ENCODE measurements around the gene CFTR. TPM values are rescaled to one million over a fixed set of nuclear protein-coding genes. Genes with fewer than 3 reads are reported as not detected.

CFTR gene
- total RNA-seq, 1 experiment from 2014 or later: not detected

GRCh38 chr7:117548035-117548434 is 68.2 kb downstream of the CFTR start:
- no peaks in the 10 kb centered on the region for H3K79me2 ChIP-seq (ENCODE audit: insufficient read depth, low read length)
- H3K36me3 ChIP-seq (ENCODE audit: control insufficient read depth in 1 of 2, insufficient read depth in 2 of 2, low read length in 2 of 2): no peaks in the 10 kb centered on the region
- H3K4me3 ChIP-seq (replicated peaks in 1 of 2; ENCODE audit: low read depth in 1 of 2, low read length in 2 of 2): no peak overlapping the region
- intact Hi-C loops (cut with micrococcal nuclease): no loop called here
- RAD21 ChIA-PET (ENCODE audit: low non-redundant PET in 1 of 2, low total read pairs in 2 of 2, uncharacterized antibody in 2 of 2, unreplicated experiment in 2 of 2): no interaction called here
- H3K9me3 ChIP-seq (ENCODE audit: control insufficient read depth in 1 of 2, insufficient read depth in 1 of 2, low read depth in 1 of 2, low read length in 2 of 2): no peaks in the 10 kb centered on the region
- H2AFZ ChIP-seq (ENCODE audit: low read depth, low read length, poor library complexity, severe bottlenecking): no peak overlapping the region
- no peaks in the 10 kb centered on the region for H4K20me1 ChIP-seq (ENCODE audit: insufficient read depth)
- no peak overlapping the region for H3K27ac ChIP-seq (ENCODE audit: low read depth, low read length)
- CTCF ChIA-PET: no interaction called here
- H3K4me1 ChIP-seq (ENCODE audit: control insufficient read depth in 1 of 2, insufficient read depth in 2 of 2, low read length in 2 of 2): no peaks in the 10 kb centered on the region
- no peak overlapping the region for H3K9ac ChIP-seq (ENCODE audit: low read length)
- POLR2A ChIA-PET: interaction anchor here (0.7 kb wide), 1 partner anchor 9 kb away, joined by 3 read pairs; no protein-coding TSS in a partner anchor
- BruUV-seq (replicated peaks): no TSS peak
- no peak overlapping the region for H3K4me2 ChIP-seq (ENCODE audit: low read length)
- DNase-seq (ENCODE audit: low read depth, low spot score) (no peak), ATAC-seq (no peak)
- H3K9me2 ChIP-seq (ENCODE audit: insufficient read depth): no peaks in the 10 kb centered on the region
- no peak for TF ChIP-seq SP1 (IDR thresholded peaks at IDR 0.05; ENCODE audit: low read depth)
- no peak for TF ChIP-seq ZNF274 (IDR thresholded peaks at IDR 0.05; ENCODE audit: low read depth, low read length)
- TF ChIP-seq SRF (IDR thresholded peaks at IDR 0.05; ENCODE audit: low read depth): no peak
- TF ChIP-seq MAX (IDR thresholded peaks at IDR 0.05): no peak
- no peak for TF ChIP-seq SIN3A (IDR thresholded peaks at IDR 0.05; ENCODE audit: low read depth)
- TF ChIP-seq REST (IDR thresholded peaks at IDR 0.05; ENCODE audit: low read depth): no peak
- no peak for TF ChIP-seq FOSL1 (IDR thresholded peaks at IDR 0.05; ENCODE audit: low read depth)
- no peak for TF ChIP-seq CTCF (IDR thresholded peaks at IDR 0.05 in 2 of 3, conservative IDR thresholded peaks at IDR 0.05 in 1 of 3; ENCODE audit: borderline replicate concordance in 1 of 3, insufficient read depth in 1 of 3, low read depth in 2 of 3, low read length in 2 of 3)
- H3K27me3 ChIP-seq (ENCODE audit: insufficient read depth, low read length): no peaks in the 10 kb centered on the region
